ENCODE results near the gene TMEM130. TPM values are rescaled to one million over a fixed set of nuclear protein-coding genes. Genes with fewer than 3 reads are reported as not detected.

TMEM130 gene
- total RNA-seq, 1 donor from 2014 or later, result 2.9 TPM

- no peak for DNase-seq
These were observed 34.9 kb downstream of the TMEM130 start for GRCh38 chr7:98834949-98835348.

GRCh38 chr7:98833022-98833421 lies 36.8 kb downstream of the TMEM130 start:
- Histone ChIP-seq H3K27ac (no peak overlapping the region), H3K4me3 (no peak overlapping the region), H3K36me3 (no peaks in the 10 kb centered on the region), H3K9me3 (no peaks in the 10 kb centered on the region), H3K27me3 (ENCODE audit: low read depth) (peaks cover 10% of the 10 kb centered on the region), H3K4me1 (no peaks in the 10 kb centered on the region)
- intact Hi-C loops (cut with DNase I), result no loop called here
- ATAC-seq (no peak), DNase-seq (no peak)
- no peak for TF ChIP-seq CTCF (IDR thresholded peaks at IDR 0.05)

More at GRCh38 chr7:98834949-98835348, 34.9 kb downstream of the TMEM130 start:
- no peaks in the 10 kb centered on the region for H3K9me3 ChIP-seq
- H3K4me3 ChIP-seq, result no peak overlapping the region
- no peaks in the 10 kb centered on the region for H3K4me1 ChIP-seq
- no peak for TF ChIP-seq CTCF (IDR thresholded peaks at IDR 0.05)
- peaks cover 14% of the 10 kb centered on the region for H3K27me3 ChIP-seq (ENCODE audit: low read depth)
- H3K36me3 ChIP-seq, result no peaks in the 10 kb centered on the region
- H3K27ac ChIP-seq, result no peak overlapping the region
- intact Hi-C loops (cut with DNase I), result no loop called here
- ATAC-seq, result no peak

GRCh38 chr7:98831641-98832221 lies 38.1 kb downstream of the TMEM130 start:
- H3K9me3 ChIP-seq, result no peaks in the 10 kb centered on the region
- H3K27ac ChIP-seq, result no peak overlapping the region
- H3K4me3 ChIP-seq, result no peak overlapping the region
- DNase-seq (peak; percentile 55), ATAC-seq (peak in 1 of 2 donors; percentile 51)
- H3K36me3 ChIP-seq, result no peaks in the 10 kb centered on the region
- intact Hi-C loops (cut with DNase I), result no loop called here
- peak; percentile 60 for TF ChIP-seq CTCF (IDR thresholded peaks at IDR 0.05)
- no peaks in the 10 kb centered on the region for H3K4me1 ChIP-seq
- peaks cover 7% of the 10 kb centered on the region for H3K27me3 ChIP-seq (ENCODE audit: low read depth)

- Histone ChIP-seq H3K27ac (no peak overlapping the region), H3K27me3 (ENCODE audit: low read depth) (peaks cover 10% of the 10 kb centered on the region), H3K4me1 (no peaks in the 10 kb centered on the region), H3K9me3 (no peaks in the 10 kb centered on the region), H3K36me3 (no peaks in the 10 kb centered on the region), H3K4me3 (no peak overlapping the region)
- no peak for TF ChIP-seq CTCF (IDR thresholded peaks at IDR 0.05)
- intact Hi-C loops (cut with DNase I), result no loop called here
- ATAC-seq, result no peak
- no peak for DNase-seq
These were observed 38.8 kb downstream of the TMEM130 start for GRCh38 chr7:98830972-98831548.

- DNase-seq (no peak), ATAC-seq (no peak)
- no peaks in the 10 kb centered on the region for H3K9me3 ChIP-seq
- H3K36me3 ChIP-seq, result no peaks in the 10 kb centered on the region
- no peaks in the 10 kb centered on the region for H3K4me1 ChIP-seq
- no peak overlapping the region for H3K4me3 ChIP-seq
- peaks cover 5% of the 10 kb centered on the region for H3K27me3 ChIP-seq (ENCODE audit: low read depth)
- H3K27ac ChIP-seq, result no peak overlapping the region
- intact Hi-C loops (cut with DNase I), result no loop called here
- no peak for TF ChIP-seq CTCF (IDR thresholded peaks at IDR 0.05)
These were observed 41.4 kb downstream of the TMEM130 start for GRCh38 chr7:98828368-98828767.
